H9 (cell line): ENCODE results near the gene USP7. TPM values are rescaled to one million over a fixed set of nuclear protein-coding genes. Genes with fewer than 3 reads are reported as not detected.

Experiments
- DNase-seq: peaks from one replicate; pipeline ENCODE4 v3.0.0-alpha.2; 2017
- H2AFZ ChIP-seq: one replicate; pipeline ENCODE4 v1.6.1; 2013; ENCODE audit warnings: mild to moderate bottlenecking, low read length, control low read depth, moderate library complexity
- H2AK5ac ChIP-seq: 2 replicates; pipeline ENCODE4 v1.6.1; 2013; ENCODE audit warnings: low read length, control low read depth, mixed read lengths; ENCODE audit not compliant: insufficient read length
- H2BK120ac ChIP-seq: one replicate; pipeline ENCODE4 v1.6.1; 2013; ENCODE audit warnings: low read depth, mild to moderate bottlenecking, low read length, control low read depth, inconsistent platforms; ENCODE audit not compliant: poor library complexity, severe bottlenecking
- H2BK12ac ChIP-seq: 2 replicates; pipeline ENCODE4 v1.6.1; 2013; ENCODE audit warnings: low read length, control low read depth, mixed read lengths, low read depth; ENCODE audit not compliant: insufficient read length
- H2BK15ac ChIP-seq: 2 replicates; pipeline ENCODE4 v1.6.1; 2013; ENCODE audit warnings: low read depth, low read length, control low read depth
- H2BK20ac ChIP-seq: one replicate; pipeline ENCODE4 v1.6.1; 2013; ENCODE audit warnings: low read depth, mild to moderate bottlenecking, low read length, control low read depth, inconsistent platforms; ENCODE audit not compliant: poor library complexity, severe bottlenecking
- H2BK5ac ChIP-seq: 2 replicates; pipeline ENCODE4 v1.6.1; 2013; ENCODE audit warnings: low read length, control low read depth, mixed read lengths; ENCODE audit not compliant: insufficient read length
- H3K14ac ChIP-seq: 2 replicates; pipeline ENCODE4 v1.6.1; 2013; ENCODE audit warnings: low read length, control low read depth; ENCODE audit not compliant: insufficient read depth
- H3K18ac ChIP-seq: 2 replicates; pipeline ENCODE4 v1.6.1; 2013; ENCODE audit warnings: low read depth, mild to moderate bottlenecking, mixed read lengths, low read length, control low read depth; ENCODE audit not compliant: insufficient read length
- H3K23ac ChIP-seq: 2 replicates; pipeline ENCODE4 v1.6.1; 2013; ENCODE audit warnings: low read length, control low read depth, mixed read lengths, low read depth; ENCODE audit not compliant: insufficient read length
- H3K23me2 ChIP-seq: 2 replicates; pipeline ENCODE4 v1.6.1; 2013; ENCODE audit warnings: low read depth, mild to moderate bottlenecking, mixed read lengths, low read length, control low read depth; ENCODE audit not compliant: insufficient read length, poor library complexity, severe bottlenecking
- H3K27ac ChIP-seq: 2 replicates; pipeline ENCODE4 v1.5.1; 2013; ENCODE audit warnings: low read length, control low read depth, mixed read lengths, low read depth; ENCODE audit not compliant: insufficient read length
- H3K27me3 ChIP-seq: 2 replicates; pipeline ENCODE4 v1.6.1; 2013; ENCODE audit warnings: low read length, control low read depth, inconsistent platforms; ENCODE audit not compliant: insufficient read depth
- H3K4ac ChIP-seq: 2 replicates; pipeline ENCODE4 v1.6.1; 2013; ENCODE audit warnings: low read depth, mild to moderate bottlenecking, control low read depth, inconsistent platforms, low read length, moderate library complexity
- H3K4me1 ChIP-seq: 2 replicates; pipeline ENCODE4 v1.6.1; 2013; ENCODE audit warnings: low read length, control low read depth, inconsistent platforms; ENCODE audit not compliant: insufficient read depth
- H3K4me2 ChIP-seq: 2 replicates; pipeline ENCODE4 v1.6.1; 2013; ENCODE audit warnings: low read length, control low read depth, mixed read lengths; ENCODE audit not compliant: insufficient read length, insufficient read depth
- H3K56ac ChIP-seq: 2 replicates; pipeline ENCODE4 v1.6.1; 2013; ENCODE audit warnings: low read depth, mild to moderate bottlenecking, mixed read lengths, low read length, control low read depth; ENCODE audit not compliant: insufficient read length
- H3K79me1 ChIP-seq: 2 replicates; pipeline ENCODE4 v1.6.1; 2013; ENCODE audit warnings: low read depth, mild to moderate bottlenecking, moderate library complexity, low read length, control low read depth, inconsistent platforms; ENCODE audit not compliant: insufficient read depth, poor library complexity, severe bottlenecking
- H3K79me2 ChIP-seq: 2 replicates; pipeline ENCODE4 v1.6.1; 2013; ENCODE audit warnings: low read length, control low read depth, inconsistent platforms; ENCODE audit not compliant: insufficient read depth
- H3K9ac ChIP-seq: 2 replicates; pipeline ENCODE4 v1.6.1; 2013; ENCODE audit warnings: low read length, control low read depth, mixed read lengths; ENCODE audit not compliant: insufficient read length; ENCODE audit errors: extremely low read depth
- H3K9me3 ChIP-seq: one replicate; pipeline ENCODE4 v1.6.1; 2013; ENCODE audit warnings: low read depth, low read length, inconsistent platforms; ENCODE audit not compliant: control insufficient read depth
- H3T11ph ChIP-seq: one replicate; pipeline ENCODE4 v1.6.1; 2013; ENCODE audit warnings: mild to moderate bottlenecking, low read length, control low read depth, inconsistent platforms
- H4K20me1 ChIP-seq: one replicate; pipeline ENCODE4 v1.6.1; 2013; ENCODE audit not compliant: control insufficient read depth, insufficient read length, insufficient read depth
- H4K5ac ChIP-seq: 2 replicates; pipeline ENCODE4 v1.6.1; 2013; ENCODE audit warnings: low read depth, mild to moderate bottlenecking, mixed read lengths, low read length, control low read depth; ENCODE audit not compliant: insufficient read length
- H4K8ac ChIP-seq: replicated peaks from 2 replicates; pipeline ENCODE4 v1.6.1; 2013; ENCODE audit warnings: low read length, control low read depth, mixed read lengths, low read depth; ENCODE audit not compliant: insufficient read length
- H4K91ac ChIP-seq: 2 replicates; pipeline ENCODE4 v1.6.1; 2013; ENCODE audit warnings: low read depth, mild to moderate bottlenecking, moderate library complexity, mixed read lengths, low read length, control low read depth; ENCODE audit not compliant: insufficient read length
- H3K27ac Mint-ChIP-seq, 3 experiments: 2 replicates in 2 of 3; 3 replicates in 1 of 3; pipeline ENCODE4 v1.8.0; 2020 to 2021; ENCODE audit warnings: mixed read lengths in 3 of 3, mild to moderate bottlenecking in 1 of 3, moderate library complexity in 1 of 3
- H3K27me3 Mint-ChIP-seq: 2 replicates; pipeline ENCODE4 v1.8.0; 2021; ENCODE audit warnings: low read depth, mild to moderate bottlenecking, moderate library complexity, mixed read lengths
- H3K36me3 Mint-ChIP-seq, 3 experiments: 2 replicates in 2 of 3; 3 replicates in 1 of 3; pipeline ENCODE4 v1.8.0; 2020 to 2021; ENCODE audit warnings: low read depth in 3 of 3, mixed read lengths in 3 of 3; ENCODE audit not compliant: insufficient read depth in 1 of 3
- H3K4me1 Mint-ChIP-seq, 2 experiments: 2 replicates each; pipeline ENCODE4 v1.8.0; 2020; ENCODE audit warnings: mixed read lengths in 2 of 2
- H3K4me3 Mint-ChIP-seq, 2 experiments: 2 replicates in 1 of 2; 3 replicates in 1 of 2; pipeline ENCODE4 v1.8.0; 2020 to 2021; ENCODE audit warnings: mild to moderate bottlenecking in 2 of 2, mixed read lengths in 2 of 2, moderate library complexity in 1 of 2
- H3K9me3 Mint-ChIP-seq, 2 experiments: 2 replicates in 1 of 2; 3 replicates in 1 of 2; pipeline ENCODE4 v1.8.0; 2020; ENCODE audit warnings: mild to moderate bottlenecking in 2 of 2, mixed read lengths in 2 of 2, moderate library complexity in 1 of 2
- CTCF ChIP-seq: fragments of 200-600 bp; sonication (generic); conservative IDR thresholded peaks from 3 replicates; pipeline ENCODE4 v1.8.0; 2021; ENCODE audit warnings: antibody characterized with exemption, mild to moderate bottlenecking
- WGBS: extraction: QIAGEN DNeasy Blood & Tissue Kit; methylation state at CpG from one replicate; pipeline ENCODE4 v1.1.7; 2013; ENCODE audit warnings: missing lambda C conversion rate, low lambda C conversion rate, mixed read lengths; ENCODE audit not compliant: insufficient read length; ENCODE audit errors: extremely low coverage; 5-methylcytosine and 5-hydroxymethylcytosine counted together
- total RNA-seq: library from RNA; stranded (reverse); gene quantifications from 2 replicates; pipeline ENCODE4 v1.2.1, GENCODE V29; 2021

Gene USP7
- total RNA-seq, 1 experiment from 2014 or later = 192 TPM

- Histone ChIP-seq H4K20me1 (peaks cover 5% of the 10 kb centered on the region), H3K18ac (no peak overlapping the region), H3K4me1 (peaks cover 20% of the 10 kb centered on the region; the same call in 1 of the 2 replicates), H2BK12ac (no peak overlapping the region), H3K56ac (no peak overlapping the region), H3K27me3 (no peaks in the 10 kb centered on the region), H3K14ac (no peak overlapping the region; the same call in 1 of the 2 replicates), H4K5ac (no peak overlapping the region), H3K9ac (no peak overlapping the region), H3K9me3 (no peaks in the 10 kb centered on the region), H3K4ac (no peak overlapping the region), H2AFZ (no peak overlapping the region), H2AK5ac (no peak overlapping the region), H3T11ph (no peak overlapping the region), H3K79me2 (peaks cover 48% of the 10 kb centered on the region; the same call in 1 of the 2 replicates), H2BK15ac (no peak overlapping the region), H3K27ac (no peak overlapping the region), H3K79me1 (peaks cover 5% of the 10 kb centered on the region), H4K8ac (no peak overlapping the region), H4K91ac (no peak overlapping the region), H2BK120ac (no peak overlapping the region), H2BK20ac (no peak overlapping the region), H3K23ac (no peak overlapping the region), H3K4me2 (no peak overlapping the region), H2BK5ac (no peak overlapping the region), H3K23me2 (no peaks in the 10 kb centered on the region)
- Mint-ChIP-seq H3K4me3 (no peak overlapping the region), H3K27ac (peak overlapping the region in 2 of 3 experiments; percentile 57 to 86; a peak in 3 of 7 replicates), H3K9me3 (peaks cover 0 to 3% of the 10 kb centered on the region in 2 experiments; a peak in 2 of 5 replicates), H3K36me3 (peaks cover 38 to 50% (median 42%) of the 10 kb centered on the region in 3 experiments), H3K27me3 (no peaks in the 10 kb centered on the region; the same call in none of the 2 replicates), H3K4me1 (peaks cover 43 to 61% of the 10 kb centered on the region in 2 experiments)
- no CpG with 5 or more reads among the region's 14 CpGs for WGBS
- no peak for DNase-seq
- no peak for TF ChIP-seq CTCF
These were observed 102.0 kb downstream of the USP7 start for GRCh38 chr16:8861563-8862308.
